CD14-positive monocyte (primary cell): ENCODE results near the gene TMEM132A. TPM values are rescaled to one million over a fixed set of nuclear protein-coding genes. Genes with fewer than 3 reads are reported as not detected.
A peak's percentile ranks its signal among the peaks of the same experiment; 100 is the strongest.

Experiments used
- DNase-seq, 3 donors: peaks; one replicate each; pipeline ENCODE4 v3.0.0-alpha.2; 2011 to 2022
- H2AFZ ChIP-seq: 2 replicates; pipeline ENCODE4 v1.6.0; 2012; ENCODE audit warnings: mild to moderate bottlenecking, low read depth, low read length, inconsistent platforms; ENCODE audit not compliant: insufficient read depth, poor library complexity, severe bottlenecking
- H3K27ac ChIP-seq, 2 donors: 1 replicate in 1 of 2; 2 replicates in 1 of 2; pipeline ENCODE4 v1.5.1; 2012 to 2013; ENCODE audit warnings: low read length in 2 of 2, control low read depth in 1 of 2, inconsistent platforms in 1 of 2, low read depth in 1 of 2, mild to moderate bottlenecking in 1 of 2
- H3K27me3 ChIP-seq, 2 donors: one replicate each; pipeline versions ENCODE4 v1.6.0 to v1.6.1; 2011 to 2013; ENCODE audit warnings: low read length in 2 of 2; ENCODE audit not compliant: control insufficient read depth in 2 of 2, insufficient read depth in 2 of 2
- H3K36me3 ChIP-seq, 2 donors: replicated peaks in 1 of 2; 1 replicate in 1 of 2; 2 replicates in 1 of 2; pipeline versions ENCODE4 v1.5.1 to v1.6.1; 2012 to 2013; ENCODE audit warnings: low read length in 2 of 2, control low read depth in 1 of 2, inconsistent platforms in 1 of 2, mild to moderate bottlenecking in 1 of 2; ENCODE audit not compliant: insufficient read depth in 2 of 2, control insufficient read depth in 1 of 2
- H3K4me1 ChIP-seq, 2 donors: 1 replicate in 1 of 2; 2 replicates in 1 of 2; pipeline versions ENCODE4 v1.5.1 to v1.6.1; 2012 to 2013; ENCODE audit warnings: low read length in 2 of 2, control low read depth in 1 of 2, inconsistent platforms in 1 of 2, mild to moderate bottlenecking in 1 of 2, moderate library complexity in 1 of 2; ENCODE audit not compliant: insufficient read depth in 2 of 2, control insufficient read depth in 1 of 2
- H3K4me2 ChIP-seq: replicated peaks from 2 replicates; pipeline ENCODE3; 2012; ENCODE audit warnings: low read length, moderate library complexity, mild to moderate bottlenecking; ENCODE audit not compliant: poor library complexity, severe bottlenecking; ENCODE audit errors: extremely low read depth
- H3K4me3 ChIP-seq, 3 experiments: fragments of 200-600 bp in 1 of 3; sonication (generic) in 1 of 3; replicated peaks in 1 of 3; 1 replicate in 2 of 3; 2 replicates in 1 of 3; pipeline ENCODE4 v1.5.1; 2011 to 2013; ENCODE audit warnings: low read length in 3 of 3, mild to moderate bottlenecking in 3 of 3, control low read depth in 2 of 3, low read depth in 2 of 3, inconsistent platforms in 1 of 3, moderate library complexity in 1 of 3
- H3K79me2 ChIP-seq: 2 replicates; pipeline ENCODE4 v1.6.0; 2012; ENCODE audit warnings: mild to moderate bottlenecking, control low read depth, inconsistent platforms, low read length, moderate library complexity; ENCODE audit not compliant: insufficient read depth
- H3K9ac ChIP-seq: 2 replicates; pipeline ENCODE4 v1.6.0; 2017; ENCODE audit warnings: low read length, mild to moderate bottlenecking; ENCODE audit not compliant: insufficient read depth, poor library complexity, severe bottlenecking
- H3K9me3 ChIP-seq, 2 donors: replicated peaks in 1 of 2; 1 replicate in 1 of 2; 2 replicates in 1 of 2; pipeline versions ENCODE4 v1.5.1 to v1.6.1; 2012 to 2013; ENCODE audit warnings: low read length in 2 of 2, control low read depth in 1 of 2; ENCODE audit not compliant: control insufficient read depth in 1 of 2, insufficient read depth in 1 of 2
- H4K20me1 ChIP-seq: 2 replicates; pipeline ENCODE4 v1.6.0; 2012; ENCODE audit warnings: mild to moderate bottlenecking, low read length, control low read depth, moderate library complexity; ENCODE audit not compliant: insufficient read depth
- H3K27ac Mint-ChIP-seq, 7 donors: one replicate each; pipeline ENCODE4 v1.8.0; 2020; ENCODE audit warnings: mild to moderate bottlenecking in 7 of 7, mixed read lengths in 7 of 7, moderate library complexity in 6 of 7, inconsistent platforms in 2 of 7
- H3K27me3 Mint-ChIP-seq, 3 donors: one replicate each; pipeline ENCODE4 v1.8.0; 2021 to 2022; ENCODE audit warnings: low read depth in 3 of 3, mild to moderate bottlenecking in 3 of 3, mixed read lengths in 3 of 3, moderate library complexity in 3 of 3, inconsistent platforms in 1 of 3
- H3K36me3 Mint-ChIP-seq, 2 donors: one replicate each; pipeline ENCODE4 v1.8.0; 2020; ENCODE audit warnings: mixed read lengths in 2 of 2, inconsistent platforms in 1 of 2, mild to moderate bottlenecking in 1 of 2
- H3K4me1 Mint-ChIP-seq: one replicate; pipeline ENCODE4 v1.8.0; 2020; ENCODE audit warnings: mild to moderate bottlenecking, mixed read lengths
- H3K4me3 Mint-ChIP-seq, 2 donors: one replicate each; pipeline ENCODE4 v1.8.0; 2020; ENCODE audit warnings: mild to moderate bottlenecking in 2 of 2, mixed read lengths in 2 of 2, moderate library complexity in 1 of 2
- H3K9me3 Mint-ChIP-seq, 7 donors: one replicate each; pipeline ENCODE4 v1.8.0; 2020 to 2022; ENCODE audit warnings: mixed read lengths in 7 of 7, mild to moderate bottlenecking in 6 of 7, moderate library complexity in 6 of 7, inconsistent platforms in 2 of 7
- CTCF ChIP-seq: fragments of 200-600 bp; IDR thresholded peaks from one replicate; pipeline ENCODE4 v1.8.0; 2022; ENCODE audit warnings: antibody characterized with exemption, mild to moderate bottlenecking
- whole genome bisulfite sequencing: methylation state at CpG from one replicate; pipeline ENCODE4 v1.1.5; 2013; ENCODE audit warnings: missing lambda C conversion rate; ENCODE audit not compliant: insufficient coverage; 5-methylcytosine and 5-hydroxymethylcytosine counted together
- intact Hi-C, 2 donors: fragments of 100-400 bp; cut with micrococcal nuclease; formaldehyde crosslinking; loops; one replicate each; pipeline versions ENCODE4 v1.15.0 to v1.15.1; 2023
- polyA plus RNA-seq, 3 donors: library from polyadenylated mRNA; depleted of rRNA in 1 of 3; unstranded in 2 of 3; stranded (reverse) in 1 of 3; fragments of 300-500 nt in 2 of 3; fragments of >200 nt in 1 of 3; fragmentation: Illumina TruSeq in 2 of 3; gene quantifications; 1 replicate in 2 of 3; 2 replicates in 1 of 3; pipeline ENCODE4 v1.2.3, GENCODE V29; 2012 to 2021

Gene TMEM132A
- polyA plus RNA-seq, 3 donors, result 0.01 to 0.31 (median 0.21) TPM

GRCh38 chr11:60954421-60954820 is 30.2 kb downstream of the TMEM132A start:
- H2AFZ ChIP-seq, result no peak overlapping the region

GRCh38 chr11:60955571-60955970 is 31.3 kb downstream of the TMEM132A start:
- H3K27ac Mint-ChIP-seq, result peak overlapping the region; percentile 82 to 100 (median 99)
- H3K9me3 ChIP-seq, result no peaks in the 10 kb centered on the region
- peaks cover 15 to 18% of the 10 kb centered on the region in 2 donors for H3K27me3 ChIP-seq
- 70% methylated on average over 2 of the region's 5 CpGs for WGBS
- intact Hi-C loops, result loop anchor here in 1 of 2 donors (2.0 kb wide), 1 partner anchor 71 kb away; no protein-coding TSS in a partner anchor
- H3K27me3 Mint-ChIP-seq, result peaks cover 30 to 37% (median 34%) of the 10 kb centered on the region in 3 donors
- peaks cover 7 to 11% of the 10 kb centered on the region in 2 donors for H3K36me3 Mint-ChIP-seq
- peaks cover 6% of the 10 kb centered on the region for H4K20me1 ChIP-seq
- H3K4me2 ChIP-seq, result no peak overlapping the region
- peaks cover 45 to 50% of the 10 kb centered on the region in 2 donors for H3K4me1 ChIP-seq
- H3K9ac ChIP-seq, result no peak overlapping the region
- H3K79me2 ChIP-seq, result peaks cover 12% of the 10 kb centered on the region
- peaks cover 0 to 3% (median 1%) of the 10 kb centered on the region in 7 donors for H3K9me3 Mint-ChIP-seq
- no peak overlapping the region for H2AFZ ChIP-seq
- peaks cover 50% of the 10 kb centered on the region for H3K4me1 Mint-ChIP-seq
- H3K4me3 ChIP-seq, result no peak overlapping the region
- no peak for TF ChIP-seq CTCF
- peak overlapping the region; percentile 46 to 51 for H3K27ac ChIP-seq
- DNase-seq, result peak; percentile 70 to 83 (median 81)
- no peaks in the 10 kb centered on the region for H3K36me3 ChIP-seq
- H3K4me3 Mint-ChIP-seq, result peak overlapping the region; percentile 31 to 51

More at GRCh38 chr11:60954421-60954820, 30.2 kb downstream of the TMEM132A start:
- peaks cover 17% of the 10 kb centered on the region for H4K20me1 ChIP-seq
- intact Hi-C loops, result loop anchor here (2.0 to 5.0 kb wide), 4 partner anchors 37 to 208 kb away; partner anchors contain the start of gene VPS37C (in 1 of the 2)
- peak overlapping the region; percentile 24 for H3K4me2 ChIP-seq
- H3K4me3 Mint-ChIP-seq, result peak overlapping the region; percentile 34 to 65
- H3K9me3 Mint-ChIP-seq, result peaks cover 0 to 3% (median 1%) of the 10 kb centered on the region in 7 donors
- peak overlapping the region; percentile 66 for H3K9ac ChIP-seq
- H3K4me1 Mint-ChIP-seq, result peaks cover 59% of the 10 kb centered on the region
- H3K4me1 ChIP-seq, result peaks cover 57 to 62% of the 10 kb centered on the region in 2 donors
- H3K27me3 ChIP-seq, result peaks cover 5 to 7% of the 10 kb centered on the region in 2 donors
- peaks cover 19 to 30% (median 26%) of the 10 kb centered on the region in 3 donors for H3K27me3 Mint-ChIP-seq
- H3K9me3 ChIP-seq, result no peaks in the 10 kb centered on the region
- TF ChIP-seq CTCF, result no peak
- peaks cover 17 to 19% of the 10 kb centered on the region in 2 donors for H3K36me3 Mint-ChIP-seq
- WGBS, result 36% methylated on average over 4 of the region's 5 CpGs
- H3K36me3 ChIP-seq, result no peaks in the 10 kb centered on the region
- H3K79me2 ChIP-seq, result peaks cover 24% of the 10 kb centered on the region
- peak overlapping the region; percentile 99 to 100 for H3K27ac ChIP-seq
- peak; percentile 89 to 97 (median 91) for DNase-seq
- H3K27ac Mint-ChIP-seq, result peak overlapping the region; percentile 99 to 100 (median 100)
- H3K4me3 ChIP-seq, result no peak overlapping the region
